GM18505 (cell line): ENCODE measurements around the gene SLC44A3.
"Not testable (repeated sequence)": the region's sequence is repeated elsewhere in the genome, so short reads cannot be mapped to it uniquely, and the experiment has no call there.

Experiments used
- ATAC-seq: cut with Tn5 transposase; IDR thresholded peaks from one replicate; pipeline ENCODE4 v1.9.1; 2021; ENCODE audit not compliant: unreplicated experiment
- POLR2A ChIP-seq: IDR thresholded peaks from 4 replicates; pipeline ENCODE4 v1.6.1; 2011; ENCODE audit warnings: borderline replicate concordance; ENCODE audit not compliant: insufficient read depth, insufficient read length; ENCODE audit errors: extremely low read depth

Gene SLC44A3

DNA sequence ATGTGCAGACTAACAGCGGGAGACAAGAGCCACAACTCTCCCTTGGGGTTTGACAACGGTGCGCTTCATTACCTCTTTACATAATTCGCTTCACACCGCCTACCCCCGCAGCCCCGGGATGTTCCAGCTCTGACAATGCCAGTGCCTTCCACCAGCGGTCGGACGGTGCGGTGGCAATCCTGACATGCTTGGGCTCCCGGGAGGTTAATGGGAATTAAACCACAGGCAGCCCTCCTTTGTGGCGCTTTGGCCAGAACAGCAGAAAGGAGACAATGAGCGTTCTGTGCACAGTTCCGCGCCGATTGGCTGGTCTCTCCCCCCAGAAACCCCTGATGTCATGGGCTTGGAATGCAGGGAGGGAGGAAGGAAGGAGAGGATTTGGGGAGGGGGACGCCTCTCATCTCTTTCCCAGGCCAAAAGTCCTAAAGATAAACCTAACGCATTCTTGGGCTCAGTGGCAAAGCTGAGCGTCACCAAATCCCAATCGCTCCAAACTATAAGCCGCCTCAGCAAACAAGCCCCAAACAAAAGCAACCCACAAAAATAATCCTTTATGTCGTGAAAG lies 105.5 kb downstream of the SLC44A3 start:
- ATAC-seq, result no peak
- no peak for TF ChIP-seq POLR2A

DNA sequence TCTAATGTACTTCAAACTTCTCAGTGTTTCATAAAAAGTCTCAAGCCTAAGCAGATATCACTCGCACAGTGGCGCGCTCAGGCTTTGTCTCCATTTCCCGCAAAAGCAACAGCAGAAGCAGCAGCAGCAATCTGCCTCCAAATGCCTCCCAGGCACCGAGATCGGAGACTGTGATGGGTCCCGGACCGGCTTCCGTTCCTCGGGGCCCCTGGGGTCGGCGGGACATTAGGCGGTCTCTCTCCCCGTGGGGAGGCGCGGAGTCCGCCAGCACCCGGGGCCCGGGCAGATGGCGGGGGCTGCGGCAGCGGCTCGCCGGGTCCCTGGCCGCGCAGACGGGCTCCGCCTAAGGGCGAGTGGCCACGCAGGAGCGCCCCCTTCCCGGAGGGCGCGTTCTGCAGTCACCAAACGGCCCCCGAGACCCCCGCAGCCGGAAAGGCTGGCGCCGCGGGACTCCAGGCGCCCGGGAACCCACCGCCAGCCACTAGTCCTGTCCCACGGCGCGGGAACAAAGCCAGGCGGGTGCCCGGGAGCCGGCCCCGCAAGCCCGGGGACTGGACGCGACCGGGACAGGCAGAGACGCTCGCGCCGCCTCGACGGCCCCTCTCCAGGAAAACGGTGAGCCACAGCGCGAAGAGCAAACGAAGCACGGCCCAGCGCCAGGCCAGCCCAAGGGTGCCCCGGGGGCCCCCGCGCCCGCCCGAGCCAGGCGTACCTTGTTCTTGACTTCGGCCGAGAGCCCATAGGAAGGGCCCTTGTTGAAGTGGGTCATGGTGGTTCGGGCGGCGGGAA lies 106.2 kb downstream of the SLC44A3 start:
- no peak for TF ChIP-seq POLR2A
- peak; percentile 34 for ATAC-seq

DNA sequence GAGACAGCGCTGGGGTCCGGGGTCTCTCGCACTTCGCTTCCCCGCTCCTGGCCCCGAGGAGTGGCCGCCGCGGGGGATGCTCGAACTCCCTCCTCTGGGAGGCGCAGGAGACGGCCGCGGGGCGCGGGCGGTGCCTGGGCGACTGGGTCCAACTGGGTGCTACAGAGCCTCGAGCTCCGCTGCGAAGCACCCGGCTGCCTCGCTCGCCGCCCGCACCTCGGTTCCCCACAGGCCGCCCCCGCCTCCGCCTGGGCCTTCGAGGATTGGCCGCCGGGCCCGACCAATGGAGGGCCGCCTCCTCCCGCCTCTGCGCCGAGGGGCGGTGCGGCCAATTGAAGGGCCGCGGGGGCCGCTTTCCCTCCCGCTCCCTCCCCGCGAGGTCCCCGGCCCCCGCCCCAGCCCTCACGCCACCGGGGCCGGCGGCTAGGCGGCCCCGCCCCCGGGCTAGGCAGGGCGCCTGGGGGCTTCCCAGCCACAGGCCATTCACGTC lies 106.8 kb downstream of the SLC44A3 start, which contains the start of gene CNN3:
CNN3 (minus strand) TSS at position 196 of the 490 bp plus-strand sequence. CDS start 216 bp downstream, outside the sequence.
- peak; percentile 85 for ATAC-seq

DNA sequence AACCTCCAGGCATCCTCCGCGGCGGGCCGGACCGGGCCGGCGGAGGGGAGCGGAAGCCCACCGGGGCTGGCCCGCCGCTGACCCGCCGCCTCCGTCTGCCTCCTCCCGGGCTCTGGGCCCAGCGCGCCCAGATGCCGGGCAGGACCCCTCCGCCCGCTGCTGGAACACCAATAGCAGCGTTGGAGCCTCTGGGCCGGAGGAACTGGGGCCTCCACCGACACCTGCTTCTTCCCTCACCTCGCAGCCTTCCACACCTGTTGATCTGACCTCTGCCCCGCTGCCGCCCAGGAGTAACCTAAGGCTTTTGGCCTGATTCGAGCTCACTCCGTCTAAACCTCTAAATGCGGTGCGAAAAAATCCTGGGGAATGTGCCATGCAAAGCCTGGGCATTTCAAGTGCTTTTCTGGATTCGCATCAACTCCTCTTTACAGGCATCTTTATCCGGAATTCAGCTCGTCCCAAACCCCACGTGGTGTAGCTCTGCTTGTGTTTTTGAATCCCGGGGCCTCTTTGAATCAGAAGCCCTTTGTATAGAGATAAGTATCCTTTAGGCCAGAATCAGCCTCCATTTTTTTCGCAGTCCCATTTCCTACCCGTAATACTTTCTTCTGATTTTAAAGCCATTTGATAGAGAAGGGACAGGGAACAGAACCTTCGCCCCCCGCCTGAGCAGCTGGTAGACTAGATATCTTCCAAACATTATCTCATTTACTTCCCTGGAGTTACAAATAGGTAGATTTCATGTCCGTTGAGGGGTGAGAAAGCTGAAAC lies 107.4 kb downstream of the SLC44A3 start:
- ATAC-seq, result peak; percentile 14
- no peak for TF ChIP-seq POLR2A

More for the DNA sequence above, 106.8 kb downstream of the SLC44A3 start, which contains the start of gene CNN3:
- peak; percentile 52 for TF ChIP-seq POLR2A

DNA sequence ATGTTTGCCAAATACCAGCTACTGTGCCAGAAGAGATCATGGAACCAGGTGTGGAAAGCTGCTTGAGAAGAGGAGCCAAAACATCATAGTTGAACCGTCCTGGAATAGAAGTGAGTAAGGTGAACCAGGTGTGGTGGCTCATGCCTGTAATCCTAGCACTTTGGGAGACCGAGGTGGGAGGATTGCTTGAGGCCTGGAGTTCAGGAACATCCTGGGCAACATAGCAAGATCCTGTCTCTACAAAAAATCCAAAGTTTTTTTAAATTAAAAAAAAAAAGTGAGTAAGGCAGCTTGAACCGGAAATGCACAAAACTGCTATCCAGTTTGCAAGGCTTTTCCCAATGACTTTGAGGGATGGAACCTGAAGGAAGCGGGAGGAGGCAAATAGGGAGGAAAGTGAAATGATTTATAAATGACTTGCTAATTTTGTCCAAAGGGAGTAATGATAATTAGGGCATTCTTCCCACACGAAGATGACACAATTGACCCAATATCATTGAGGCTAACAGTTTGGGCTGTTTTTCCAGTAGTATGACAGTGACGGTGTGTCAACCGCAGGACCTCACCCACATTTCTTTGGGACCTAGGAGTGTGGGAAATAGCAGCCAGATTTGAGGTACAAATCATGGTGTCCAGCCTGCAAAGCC lies 108.3 kb downstream of the SLC44A3 start:
- no peak for ATAC-seq
- TF ChIP-seq POLR2A, result no peak

DNA sequence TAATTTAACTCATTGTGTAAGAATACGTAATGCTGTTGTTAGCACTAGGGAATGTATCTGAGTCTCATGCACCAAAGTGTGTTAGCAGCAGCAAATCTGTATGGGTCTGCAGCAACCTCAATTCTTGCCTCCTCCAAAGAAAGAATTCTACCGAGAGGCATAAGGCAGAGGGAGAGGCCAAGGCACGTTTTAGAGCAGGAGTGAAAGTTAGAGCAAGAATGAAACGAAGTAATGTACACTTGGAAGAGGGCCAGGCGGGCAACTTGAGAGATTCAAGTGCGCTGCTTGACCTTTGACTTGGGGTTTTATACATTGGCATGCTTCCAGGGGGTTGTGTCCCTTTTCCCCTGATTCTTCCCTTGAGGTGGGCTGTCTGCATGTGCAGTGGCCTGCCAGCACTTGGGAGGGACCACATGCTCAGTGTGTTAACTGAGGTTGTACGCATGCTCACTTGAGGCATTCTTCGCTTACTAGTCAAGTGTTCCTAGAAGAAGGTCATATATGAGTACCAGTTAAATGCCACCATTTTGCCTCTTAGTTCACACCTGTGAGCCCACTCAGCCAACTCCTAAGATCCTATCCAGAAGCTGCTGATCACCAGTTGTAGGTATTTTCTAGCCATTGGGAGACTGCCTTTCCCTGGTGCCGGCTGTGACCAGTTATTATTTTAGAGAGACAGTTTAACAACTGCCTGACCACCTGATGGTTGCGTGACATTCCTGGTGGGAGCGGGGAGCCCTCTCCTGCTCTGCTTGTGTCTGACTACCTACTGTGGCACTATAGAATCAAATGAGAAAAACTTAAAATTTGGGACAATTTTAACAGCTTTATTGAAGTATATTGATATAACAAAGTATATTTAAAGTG lies 109.4 kb downstream of the SLC44A3 start:
- ATAC-seq, result no peak
- TF ChIP-seq POLR2A, result no peak

DNA sequence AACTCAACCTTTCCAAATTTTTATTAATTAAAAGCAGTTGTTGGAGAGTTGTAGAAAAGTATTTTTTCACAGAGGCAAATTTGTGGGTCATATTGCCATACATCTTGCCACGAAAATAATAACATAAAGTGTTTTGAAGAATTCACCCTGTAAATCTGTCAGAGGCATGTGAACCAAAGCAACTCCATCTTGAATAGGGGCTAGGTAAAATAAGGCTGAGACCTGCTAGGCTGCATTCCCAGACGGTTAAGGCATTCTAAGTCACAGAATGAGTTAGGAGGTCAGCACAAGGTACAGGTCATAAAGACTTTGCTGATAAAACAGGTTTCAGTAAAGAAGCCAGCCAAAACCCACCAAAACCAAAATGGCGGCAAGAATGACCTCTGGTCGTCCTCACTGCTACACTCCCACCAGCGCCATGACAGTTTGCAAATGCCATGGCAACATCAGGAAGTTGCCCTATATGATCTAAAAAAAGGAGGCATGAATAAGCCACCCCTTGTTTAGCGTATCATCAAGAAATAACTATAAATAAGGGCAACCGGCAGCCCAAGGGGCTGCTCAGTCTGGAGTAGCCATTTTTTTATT lies 111.2 kb downstream of the SLC44A3 start:
- no peak for ATAC-seq
- TF ChIP-seq POLR2A, result no peak

DNA sequence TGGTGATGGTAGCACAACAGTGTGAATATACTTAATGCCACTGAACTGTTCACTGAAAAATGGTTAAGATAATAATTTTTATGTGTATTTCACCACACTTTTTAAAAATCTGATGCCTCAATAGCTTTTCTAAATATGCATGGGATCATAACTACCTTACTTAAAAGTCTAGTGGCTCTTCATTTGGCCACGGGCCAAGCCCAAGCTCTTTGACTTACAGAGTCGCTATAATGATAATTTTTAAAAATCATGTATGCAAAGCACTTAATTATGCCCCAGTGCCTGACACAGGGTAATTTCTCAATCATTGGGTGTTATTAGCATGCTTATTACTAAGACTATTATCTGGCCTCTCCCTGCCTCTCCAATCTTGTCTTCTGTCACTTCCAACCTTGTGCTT lies 114.4 kb downstream of the SLC44A3 start:
- TF ChIP-seq POLR2A, result no peak
- no peak for ATAC-seq

DNA sequence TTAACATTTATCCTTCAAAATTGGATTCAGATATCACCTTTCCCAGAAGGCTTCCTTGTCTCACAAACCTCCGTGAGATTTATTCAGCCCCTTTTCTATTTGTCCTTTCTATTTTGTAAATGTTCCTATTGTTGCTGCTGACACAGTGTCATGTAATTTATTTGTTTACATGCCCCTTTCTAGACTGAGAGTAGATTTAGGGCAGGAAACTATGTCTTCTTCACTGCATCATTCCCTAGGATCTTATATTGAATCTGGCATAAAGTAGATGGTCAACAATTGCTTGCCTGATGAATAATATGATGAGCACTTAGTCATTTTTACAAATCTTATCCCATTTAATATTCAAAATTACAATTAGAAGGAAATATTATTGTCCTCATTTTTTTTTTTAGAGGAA lies 114.9 kb downstream of the SLC44A3 start:
- TF ChIP-seq POLR2A, result no peak
- ATAC-seq, result no peak

DNA sequence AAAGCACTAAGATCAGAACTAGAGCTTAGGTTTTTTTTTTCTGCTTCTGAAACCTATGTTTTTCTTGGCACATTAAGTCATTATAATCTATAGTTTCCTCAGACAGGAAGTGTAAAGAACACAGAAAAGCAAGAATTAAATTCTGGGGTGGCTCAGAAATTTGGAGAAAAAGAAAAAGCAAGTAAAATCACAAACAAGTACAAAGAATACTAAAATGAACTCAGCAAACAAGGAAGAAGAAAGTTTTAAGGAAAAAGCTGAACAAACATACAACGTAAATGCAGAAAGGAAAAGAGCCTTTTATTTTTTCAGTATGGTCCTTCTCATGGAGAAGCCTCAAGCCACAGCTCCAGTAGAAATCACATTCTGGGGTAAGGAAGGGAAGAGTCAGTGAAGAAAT lies 115.3 kb downstream of the SLC44A3 start:
- ATAC-seq, result no peak
- no peak for TF ChIP-seq POLR2A

DNA sequence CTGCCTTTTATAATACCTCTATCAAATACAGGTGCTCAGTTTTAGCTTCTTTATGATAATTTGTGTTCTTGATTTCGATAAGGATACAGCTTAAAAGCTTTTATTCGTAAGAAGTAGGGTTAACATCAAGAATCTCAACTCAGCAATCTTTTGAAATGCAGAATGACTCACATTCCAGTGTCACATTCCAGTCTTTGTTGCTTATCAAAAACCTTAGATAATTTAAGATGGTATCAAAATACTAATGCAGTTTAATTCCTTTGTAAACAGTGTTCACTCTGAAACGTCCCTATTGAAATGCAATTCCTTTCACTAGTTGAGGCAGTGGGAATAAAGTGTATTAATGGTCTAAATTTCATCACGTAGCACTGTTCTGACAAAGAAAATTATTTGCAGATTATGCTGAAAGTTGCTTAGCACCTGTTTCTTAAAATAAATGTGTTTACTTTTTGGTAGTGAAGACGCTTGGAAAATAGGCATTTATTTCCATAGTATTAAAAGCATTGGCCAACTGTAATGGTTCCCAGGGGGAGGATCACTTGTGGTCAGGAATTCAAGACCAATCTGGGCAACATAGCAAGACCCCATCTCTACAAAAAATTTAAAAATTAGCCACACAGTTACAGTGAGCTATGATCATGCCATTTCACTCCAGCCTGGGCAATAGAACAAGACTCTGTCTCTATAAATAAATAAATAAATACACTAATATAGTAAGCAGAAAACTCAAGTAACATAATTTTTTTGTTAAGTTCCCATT lies 116.9 kb downstream of the SLC44A3 start:
- no peak for ATAC-seq
- no peak for TF ChIP-seq POLR2A

DNA sequence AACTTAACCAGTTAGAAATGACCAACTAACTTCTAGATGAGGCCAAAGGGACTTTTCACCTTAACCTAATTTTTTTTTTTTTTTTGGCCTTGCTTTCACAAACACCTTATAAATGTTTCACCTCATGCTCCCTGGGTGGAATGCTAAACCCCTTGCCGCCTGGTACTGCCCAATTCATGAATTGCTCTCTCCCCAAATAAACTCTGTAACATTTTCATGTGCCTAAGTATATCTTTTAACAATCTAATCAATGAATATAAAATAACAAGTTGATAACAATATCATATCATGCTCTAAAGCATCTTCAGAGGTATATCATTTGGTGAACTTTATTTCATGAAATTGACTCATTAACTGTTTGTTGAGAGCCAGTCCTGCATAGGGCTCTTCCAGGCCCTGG lies 117.7 kb downstream of the SLC44A3 start:
- TF ChIP-seq POLR2A, result no peak
- no peak for ATAC-seq

DNA sequence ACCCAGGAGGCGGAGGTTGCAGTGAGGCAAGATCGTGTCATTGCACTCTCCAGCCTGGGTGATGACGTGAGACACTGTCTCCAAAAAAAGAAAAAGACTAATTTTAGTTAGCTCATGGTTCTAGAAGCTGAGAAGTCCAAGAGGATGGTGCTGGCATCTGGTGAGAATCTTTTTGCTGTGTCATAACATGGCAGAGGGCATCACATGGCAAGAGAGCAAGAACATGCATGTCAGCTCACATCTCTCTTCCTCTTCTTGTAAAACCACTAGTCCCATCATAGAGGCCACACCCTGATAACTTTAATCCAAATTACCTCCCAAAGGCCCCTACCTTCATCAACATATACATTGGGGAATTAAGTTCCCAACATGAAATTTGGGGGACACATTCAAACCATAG lies 120.6 kb downstream of the SLC44A3 start:
- no peak for TF ChIP-seq POLR2A
- ATAC-seq, result no peak

DNA sequence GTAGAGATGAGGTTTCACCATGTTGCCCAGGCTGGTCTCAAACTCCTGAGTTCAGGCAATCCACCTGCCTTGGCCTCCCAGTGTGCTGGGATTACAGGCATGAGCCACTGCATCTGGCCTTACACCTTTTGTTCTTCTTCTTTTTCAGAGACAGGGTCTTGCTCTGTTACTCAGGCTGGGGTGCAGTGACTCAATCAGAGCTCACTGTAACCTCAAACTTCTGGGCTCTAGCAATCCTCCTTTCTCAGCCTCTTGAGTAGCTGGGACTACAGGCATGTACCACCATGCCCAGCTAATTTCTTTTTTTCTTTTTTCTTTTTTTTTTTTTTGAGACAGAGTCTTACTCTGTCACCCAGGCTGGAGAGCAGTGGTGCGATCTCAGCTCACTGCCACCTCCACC lies 121.3 kb downstream of the SLC44A3 start:
- ATAC-seq, result not testable (repeated sequence)
